HG03097 (cell line): ENCODE results near the gene CFAP54.

Experiments used
- ATAC-seq: cut with Tn5 transposase; IDR thresholded peaks from one replicate; pipeline ENCODE4 v1.9.1; 2021; ENCODE audit not compliant: unreplicated experiment, low FRiP score

The CFAP54 gene

GRCh38 chr12:96503976-96504375 is 14.6 kb downstream of the CFAP54 start:
- no peak for ATAC-seq

GRCh38 chr12:96506776-96507175 is 17.4 kb downstream of the CFAP54 start:
- ATAC-seq = no peak

DNA sequence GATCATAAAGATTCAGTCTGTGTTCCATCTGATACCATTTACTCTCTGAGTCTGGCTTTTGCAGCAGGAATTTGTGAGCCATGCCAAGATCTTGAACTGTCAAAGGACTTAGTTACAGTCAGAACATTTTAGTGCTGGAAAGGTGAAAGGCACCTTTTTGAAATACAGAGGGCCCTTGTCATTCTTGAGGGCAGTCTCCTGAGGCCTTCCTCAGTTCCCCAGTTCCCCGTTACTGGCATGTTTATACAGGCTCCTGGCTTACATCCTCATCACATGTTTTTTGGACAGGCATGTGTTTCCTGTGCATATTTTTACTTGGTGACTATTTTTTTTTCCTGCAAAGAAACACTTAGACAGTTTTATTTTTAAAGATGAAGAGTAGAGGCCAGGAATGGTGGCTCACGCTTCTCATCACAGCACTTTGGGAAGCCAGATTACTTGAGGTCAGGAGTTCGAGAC is 21.0 kb downstream of the CFAP54 start:
- ATAC-seq = no peak

- no peak for ATAC-seq
These were observed 23.8 kb downstream of the CFAP54 start for GRCh38 chr12:96513166-96513565.

DNA sequence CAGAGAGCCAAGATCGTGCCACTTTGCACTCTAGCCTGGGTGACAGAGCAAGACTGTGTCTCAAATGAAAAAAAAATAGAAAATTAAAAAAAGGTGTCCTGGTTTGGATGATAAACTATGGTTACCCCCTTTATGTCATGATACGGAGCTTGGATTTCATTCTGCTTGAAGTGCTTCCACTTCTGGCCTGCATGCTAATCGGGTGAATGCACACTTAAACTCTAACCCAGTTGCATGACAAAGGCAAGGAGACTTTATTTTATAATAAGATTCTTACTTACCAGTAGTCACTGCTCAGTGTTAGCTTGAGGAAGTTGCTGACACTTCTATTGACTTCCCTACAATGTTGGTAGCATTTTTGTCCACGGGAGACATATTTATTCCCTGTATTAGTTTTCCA is 24.3 kb downstream of the CFAP54 start:
- no peak for ATAC-seq

DNA sequence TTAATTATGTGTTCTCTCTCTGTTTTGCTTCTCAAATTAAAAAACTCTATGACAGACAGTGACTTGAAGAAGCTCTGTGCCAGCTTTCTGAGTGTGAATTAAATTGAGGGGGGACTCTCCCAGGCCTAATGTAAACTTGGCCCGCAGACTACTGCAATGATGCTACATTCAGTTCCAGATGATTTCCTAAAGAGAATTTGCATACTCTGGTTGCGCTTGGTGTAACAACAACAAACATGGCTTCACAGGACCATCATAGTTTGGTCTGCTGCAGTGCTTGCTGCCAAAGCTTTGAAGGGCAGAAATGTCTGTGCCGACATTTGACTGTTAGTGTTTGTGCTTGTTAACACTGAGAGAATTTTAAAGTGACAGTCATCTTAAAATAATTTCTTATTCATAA is 25.0 kb downstream of the CFAP54 start:
- peak; percentile 72 for ATAC-seq

DNA sequence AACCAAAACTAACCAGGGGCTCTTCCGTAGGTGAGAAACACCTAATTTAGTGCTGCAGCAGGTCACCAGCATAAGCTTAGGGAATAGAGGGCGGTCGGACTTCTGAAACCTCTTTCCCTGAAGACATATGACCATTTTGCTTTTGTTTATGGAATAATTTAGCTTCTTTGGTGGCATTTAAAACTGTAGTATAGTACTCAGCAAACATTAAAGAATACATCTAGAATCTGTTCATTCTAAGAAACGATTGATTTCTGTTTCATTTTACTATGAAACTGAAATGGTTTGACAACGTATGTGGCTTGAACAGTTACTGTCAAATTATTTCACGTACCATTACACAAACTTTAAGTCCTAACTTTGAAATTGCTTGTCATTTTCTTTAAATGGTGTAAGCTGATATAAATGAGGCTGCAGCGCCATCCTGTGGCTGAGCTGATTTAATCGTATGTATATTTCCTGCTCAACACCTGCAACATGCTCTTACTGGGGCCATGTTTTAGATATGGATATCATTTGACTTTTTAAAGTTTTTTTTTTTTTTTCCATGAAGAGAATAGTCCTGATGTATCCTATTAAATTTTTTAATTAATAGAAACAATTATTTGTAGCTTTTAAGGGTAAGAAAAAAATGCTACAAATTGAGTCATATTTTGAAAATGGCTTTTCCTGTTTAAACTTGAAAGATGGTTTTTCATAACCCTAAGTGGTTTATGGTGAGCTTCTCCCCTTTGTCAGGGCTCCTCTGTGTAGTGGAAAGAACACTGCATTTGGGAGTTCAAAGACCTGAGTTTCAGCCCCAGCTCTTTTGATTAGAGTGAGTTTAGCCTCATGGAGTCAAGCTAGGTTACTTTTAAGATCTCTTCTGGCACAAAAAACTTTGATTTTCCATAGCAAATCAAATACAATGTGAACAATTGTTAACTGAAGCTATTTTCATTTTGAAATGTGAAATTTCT is 27.4 kb downstream of the CFAP54 start:
- ATAC-seq = peak; percentile 55

- ATAC-seq = no peak
These were observed 31.4 kb downstream of the CFAP54 start for GRCh38 chr12:96520767-96521166.

DNA sequence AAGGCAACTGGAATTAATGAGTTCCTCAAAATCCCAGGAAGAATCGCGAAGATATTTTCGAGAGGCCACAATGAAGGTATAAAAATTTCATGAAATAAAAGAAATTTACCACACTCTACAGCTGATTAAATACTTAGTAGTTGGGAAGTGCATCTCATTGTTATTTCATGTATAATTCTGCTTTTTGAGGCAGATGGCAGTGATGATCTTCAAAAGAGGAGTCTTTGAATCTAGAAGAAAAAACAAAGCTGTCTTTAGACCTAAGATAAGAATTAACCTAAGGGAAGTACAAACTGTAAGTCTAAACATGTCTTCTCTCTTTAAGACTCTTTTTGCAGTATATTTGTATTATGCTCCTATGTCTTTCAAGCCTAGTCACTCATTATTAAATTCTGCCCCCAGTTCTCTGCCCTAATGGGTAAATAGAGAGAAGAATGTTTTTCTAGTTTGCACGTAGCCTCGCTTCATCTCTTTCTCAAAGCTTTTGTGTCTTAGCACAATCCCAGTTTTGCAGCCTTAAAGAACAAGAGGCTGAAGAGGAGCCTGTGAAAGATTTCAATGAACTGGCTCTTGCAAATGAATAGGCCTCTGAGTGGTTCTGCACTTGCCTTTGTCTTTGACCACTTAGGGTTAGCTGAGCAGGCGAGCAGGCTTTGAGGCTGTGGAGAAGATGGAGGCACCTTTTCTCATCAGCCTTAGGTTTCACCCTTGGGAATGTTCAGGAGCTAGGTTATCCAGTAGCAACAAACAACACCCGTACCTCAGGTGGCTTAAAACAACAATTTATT is 32.7 kb downstream of the CFAP54 start:
- ATAC-seq = no peak

- no peak for ATAC-seq
These were observed 33.3 kb downstream of the CFAP54 start for GRCh38 chr12:96522690-96523089.

- no peak for ATAC-seq
These were observed 36.7 kb downstream of the CFAP54 start for GRCh38 chr12:96526110-96526509.

GRCh38 chr12:96529912-96530311 is 40.5 kb downstream of the CFAP54 start:
- ATAC-seq = no peak

GRCh38 chr12:96534339-96534738 is 45.0 kb downstream of the CFAP54 start:
- ATAC-seq = no peak

- no peak for ATAC-seq
These were observed 59.0 kb downstream of the CFAP54 start for GRCh38 chr12:96548384-96548783.

GRCh38 chr12:96549341-96549740 is 60.0 kb downstream of the CFAP54 start:
- ATAC-seq = no peak

GRCh38 chr12:96570579-96570978 is 81.2 kb downstream of the CFAP54 start:
- ATAC-seq = no peak

- peak; percentile 81 for ATAC-seq
These were observed 81.9 kb downstream of the CFAP54 start for GRCh38 chr12:96571101-96571862.

- ATAC-seq = no peak
These were observed 89.2 kb downstream of the CFAP54 start for GRCh38 chr12:96578526-96579125.

GRCh38 chr12:96585977-96586376 is 96.6 kb downstream of the CFAP54 start:
- ATAC-seq = no peak

DNA sequence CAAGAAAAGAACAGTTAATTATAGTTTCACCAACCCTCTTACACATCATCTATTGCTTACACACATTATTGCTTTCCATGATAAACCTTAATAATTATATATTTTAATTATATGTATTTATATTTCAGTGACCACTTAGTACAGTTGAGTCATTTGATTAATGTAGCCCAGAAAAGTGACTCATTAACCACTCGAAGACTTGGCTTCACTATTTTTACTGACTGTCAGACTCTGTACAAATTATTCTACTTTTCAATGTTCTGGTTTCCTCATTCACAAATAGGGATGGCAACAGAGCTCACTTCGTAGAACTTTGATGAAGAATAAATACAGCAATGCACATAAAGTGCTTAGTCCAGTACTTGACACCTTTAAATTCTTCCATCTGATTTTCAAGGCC is 98.3 kb downstream of the CFAP54 start:
- no peak for ATAC-seq
